Sigmoid colon (tissue), 7 donors: ENCODE data around the gene FUT8. TPM values are rescaled to one million over a fixed set of nuclear protein-coding genes. Genes with fewer than 3 reads are reported as not detected.

Source experiments
- DNase-seq: peaks from one replicate; pipeline ENCODE4 v3.0.0-alpha.2; 2019
- H3K27ac ChIP-seq, 4 donors: fragments of 200-600 bp; sonication (generic); one replicate each; pipeline ENCODE4 v1.5.1; 2016 to 2019; ENCODE audit warnings: mild to moderate bottlenecking in 1 of 4
- H3K27me3 ChIP-seq, 3 donors: fragments of 200-600 bp; sonication (generic); one replicate each; pipeline ENCODE4 v1.5.1; 2019; ENCODE audit warnings: mild to moderate bottlenecking in 1 of 3
- H3K36me3 ChIP-seq, 4 donors: fragments of 200-600 bp; sonication (generic); one replicate each; pipeline ENCODE4 v1.5.1; 2016 to 2019
- H3K4me1 ChIP-seq, 4 donors: fragments of 200-600 bp; sonication (generic); one replicate each; pipeline ENCODE4 v1.5.1; 2017 to 2019
- H3K4me3 ChIP-seq, 4 donors: fragments of 200-600 bp; sonication (generic); one replicate each; pipeline ENCODE4 v1.5.1; 2017 to 2019; ENCODE audit warnings: mild to moderate bottlenecking in 2 of 4, moderate library complexity in 1 of 4
- H3K9me3 ChIP-seq, 4 donors: fragments of 200-600 bp in 3 of 4; sonication (generic) in 3 of 4; one replicate each; pipeline versions ENCODE4 v1.5.1 to v1.6.1; 2013 to 2019
- EP300 ChIP-seq, 4 donors: sonication (generic); formaldehyde crosslinking; IDR thresholded peaks; one replicate each; pipeline ENCODE4 v1.6.1; 2017; ENCODE audit warnings: antibody characterized with exemption in 4 of 4
- POLR2A ChIP-seq, 2 donors: fragments of 450-650 bp; IDR thresholded peaks; one replicate each; pipeline ENCODE4 v1.6.1; 2016; ENCODE audit warnings: antibody characterized with exemption in 2 of 2, mild to moderate bottlenecking in 2 of 2, moderate library complexity in 2 of 2
- POLR2AphosphoS5 ChIP-seq, 4 donors: sonication (generic); formaldehyde crosslinking; IDR thresholded peaks; one replicate each; pipeline ENCODE4 v1.6.1; 2017; ENCODE audit warnings: antibody characterized with exemption in 4 of 4
- WGBS, 2 donors: extraction: QIAGEN DNeasy Blood & Tissue Kit; methylation state at CpG; one replicate each; pipeline ENCODE4 v1.1.7; 2013; 5-methylcytosine and 5-hydroxymethylcytosine counted together
- intact Hi-C: fragments of 100-400 bp; cut with DNase I; formaldehyde crosslinking; loops from one replicate; pipeline ENCODE4 v1.15.1; 2023
- polyA plus RNA-seq, 3 donors: library from polyadenylated mRNA; stranded (reverse); fragments of 200-250 nt; gene quantifications; one replicate each; pipeline ENCODE4 v1.2.3, GENCODE V29; 2013
- total RNA-seq, 4 donors: library from RNA; depleted of rRNA; stranded (reverse); fragments of >200 nt; gene quantifications; one replicate each; pipeline ENCODE4 v1.1.0, GENCODE V29; 2016
- TF ChIP-seq, protein P1 (sequence below), 4 experiments: fragments of 450-650 bp in 3 of 4; fragments of 200-600 bp in 1 of 4; IDR thresholded peaks; one replicate each; pipeline ENCODE4 v1.5.1; 2016 to 2019; ENCODE audit warnings: antibody characterized with exemption in 4 of 4, mild to moderate bottlenecking in 3 of 4, moderate library complexity in 2 of 4
- donor health status: healthy with polysubstance abuse.
- donor health status: Bipolar disorder and iron deficiency.
- donor health status: healthy.

FUT8 gene
- total and polyA plus RNA-seq, 7 donors, result 2.5 to 53.9 (median 22.0) TPM

- Histone ChIP-seq H3K27ac (no peak overlapping the region), H3K27me3 (no peaks in the 10 kb centered on the region), H3K9me3 (no peaks in the 10 kb centered on the region), H3K36me3 (no peaks in the 10 kb centered on the region), H3K4me3 (no peak overlapping the region), H3K4me1 (no peaks in the 10 kb centered on the region)
- 32 to 76% methylated on average over 5 of the region's 5 CpGs for WGBS, 2 donors
- no peak for DNase-seq
- TF ChIP-seq, protein P1, sequence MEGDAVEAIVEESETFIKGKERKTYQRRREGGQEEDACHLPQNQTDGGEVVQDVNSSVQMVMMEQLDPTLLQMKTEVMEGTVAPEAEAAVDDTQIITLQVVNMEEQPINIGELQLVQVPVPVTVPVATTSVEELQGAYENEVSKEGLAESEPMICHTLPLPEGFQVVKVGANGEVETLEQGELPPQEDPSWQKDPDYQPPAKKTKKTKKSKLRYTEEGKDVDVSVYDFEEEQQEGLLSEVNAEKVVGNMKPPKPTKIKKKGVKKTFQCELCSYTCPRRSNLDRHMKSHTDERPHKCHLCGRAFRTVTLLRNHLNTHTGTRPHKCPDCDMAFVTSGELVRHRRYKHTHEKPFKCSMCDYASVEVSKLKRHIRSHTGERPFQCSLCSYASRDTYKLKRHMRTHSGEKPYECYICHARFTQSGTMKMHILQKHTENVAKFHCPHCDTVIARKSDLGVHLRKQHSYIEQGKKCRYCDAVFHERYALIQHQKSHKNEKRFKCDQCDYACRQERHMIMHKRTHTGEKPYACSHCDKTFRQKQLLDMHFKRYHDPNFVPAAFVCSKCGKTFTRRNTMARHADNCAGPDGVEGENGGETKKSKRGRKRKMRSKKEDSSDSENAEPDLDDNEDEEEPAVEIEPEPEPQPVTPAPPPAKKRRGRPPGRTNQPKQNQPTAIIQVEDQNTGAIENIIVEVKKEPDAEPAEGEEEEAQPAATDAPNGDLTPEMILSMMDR (IDR thresholded peaks at IDR 0.05), result no peak
- no peak for TF ChIP-seq POLR2AphosphoS5 (IDR thresholded peaks at IDR 0.05)
- no peak for TF ChIP-seq POLR2A (IDR thresholded peaks at IDR 0.05)
- no peak for TF ChIP-seq EP300 (IDR thresholded peaks at IDR 0.05)
- intact Hi-C loops, result no loop called here
Measured at GRCh38 chr14:65753061-65753460, 340.5 kb downstream of the FUT8 start.

DNA sequence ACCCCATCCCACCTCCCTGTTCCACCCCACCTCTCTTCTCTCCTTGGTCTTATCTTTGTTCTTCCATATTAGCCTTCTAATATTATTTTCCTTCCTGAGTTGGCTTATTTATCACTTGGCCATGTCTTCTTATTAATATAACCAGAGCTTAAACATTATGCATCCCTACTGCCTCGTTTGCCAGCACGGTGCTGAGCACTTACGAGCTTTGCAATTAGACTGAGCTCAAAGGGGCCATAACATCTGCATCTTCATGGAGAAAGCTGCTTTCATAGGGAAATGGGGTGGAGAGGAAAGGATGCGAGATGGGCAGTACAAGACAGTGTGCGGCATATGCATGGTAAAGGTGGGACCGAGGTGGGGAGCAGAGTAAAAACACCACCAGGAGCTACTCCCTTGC, 342.8 kb downstream of the FUT8 start:
- H3K4me1 ChIP-seq, result no peaks in the 10 kb centered on the region
- intact Hi-C loops, result no loop called here
- no peaks in the 10 kb centered on the region for H3K9me3 ChIP-seq
- H3K36me3 ChIP-seq, result no peaks in the 10 kb centered on the region
- no peak overlapping the region for H3K27ac ChIP-seq
- TF ChIP-seq EP300 (IDR thresholded peaks at IDR 0.05) (no peak), POLR2A (IDR thresholded peaks at IDR 0.05) (no peak), POLR2AphosphoS5 (IDR thresholded peaks at IDR 0.05) (no peak)
- TF ChIP-seq, protein P1 (IDR thresholded peaks at IDR 0.05), result no peak
- no peaks in the 10 kb centered on the region for H3K27me3 ChIP-seq
- DNase-seq, result no peak
- 93 to 94% methylated on average over 6 of the region's 6 CpGs for WGBS, 2 donors
- H3K4me3 ChIP-seq, result no peak overlapping the region

- Histone ChIP-seq H3K27me3 (no peaks in the 10 kb centered on the region), H3K9me3 (no peaks in the 10 kb centered on the region), H3K27ac (no peak overlapping the region), H3K4me1 (no peaks in the 10 kb centered on the region), H3K4me3 (no peak overlapping the region), H3K36me3 (no peaks in the 10 kb centered on the region)
- intact Hi-C loops, result no loop called here
- WGBS, 2 donors, result 93 to 94% methylated on average over 3 of the region's 3 CpGs
- TF ChIP-seq, protein P1 (IDR thresholded peaks at IDR 0.05), result no peak
- TF ChIP-seq EP300 (IDR thresholded peaks at IDR 0.05) (no peak), POLR2AphosphoS5 (IDR thresholded peaks at IDR 0.05) (no peak), POLR2A (IDR thresholded peaks at IDR 0.05) (no peak)
- no peak for DNase-seq
Measured at GRCh38 chr14:65756880-65757279, 344.4 kb downstream of the FUT8 start.

DNA sequence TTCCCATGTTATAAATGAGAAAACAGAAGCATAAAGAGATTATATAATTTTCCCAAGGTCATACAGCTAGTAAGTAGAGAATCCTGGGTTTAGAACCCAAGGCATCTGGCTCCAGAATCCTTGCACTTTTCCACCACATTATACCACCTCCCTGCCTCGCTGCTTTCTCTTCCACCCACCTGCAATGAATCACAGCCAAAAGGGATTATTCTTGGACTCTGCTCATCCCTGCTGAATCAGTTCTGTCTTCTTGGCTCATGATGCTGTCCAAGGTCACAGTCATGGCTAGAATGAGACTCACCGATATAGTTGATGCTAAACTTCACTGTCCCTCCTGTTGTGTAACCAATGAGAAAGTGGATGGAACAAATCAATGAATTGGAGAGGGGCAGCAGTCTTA, 356.6 kb downstream of the FUT8 start:
- DNase-seq, result no peak
- H3K36me3 ChIP-seq, result no peaks in the 10 kb centered on the region
- no peaks in the 10 kb centered on the region for H3K9me3 ChIP-seq
- H3K4me3 ChIP-seq, result no peak overlapping the region
- H3K27ac ChIP-seq, result no peak overlapping the region
- intact Hi-C loops, result no loop called here
- no peaks in the 10 kb centered on the region for H3K27me3 ChIP-seq
- H3K4me1 ChIP-seq, result no peaks in the 10 kb centered on the region
- WGBS, 2 donors, result 85 to 93% methylated on average over 2 of the region's 2 CpGs
- TF ChIP-seq POLR2AphosphoS5 (IDR thresholded peaks at IDR 0.05), result no peak
- TF ChIP-seq, protein P1 (IDR thresholded peaks at IDR 0.05), result no peak
- TF ChIP-seq EP300 (IDR thresholded peaks at IDR 0.05), result no peak
- no peak for TF ChIP-seq POLR2A (IDR thresholded peaks at IDR 0.05)

GRCh38 chr14:65770681-65771080, 358.2 kb downstream of the FUT8 start:
- H3K27ac ChIP-seq, result no peak overlapping the region
- intact Hi-C loops, result no loop called here
- H3K4me3 ChIP-seq, result no peak overlapping the region
- no peaks in the 10 kb centered on the region for H3K36me3 ChIP-seq
- no peaks in the 10 kb centered on the region for H3K4me1 ChIP-seq
- WGBS, 2 donors, result 67 to 85% methylated on average over 5 of the region's 5 CpGs
- H3K27me3 ChIP-seq, result no peaks in the 10 kb centered on the region
- DNase-seq, result no peak
- TF ChIP-seq, protein P1 (IDR thresholded peaks at IDR 0.05), result no peak
- TF ChIP-seq POLR2AphosphoS5 (IDR thresholded peaks at IDR 0.05), result no peak
- no peak for TF ChIP-seq POLR2A (IDR thresholded peaks at IDR 0.05)
- TF ChIP-seq EP300 (IDR thresholded peaks at IDR 0.05), result no peak
- no peaks in the 10 kb centered on the region for H3K9me3 ChIP-seq
